Endodermal cell (in vitro differentiated cells): Measurements from ENCODE around the gene SGMS1. TPM values are rescaled to one million over a fixed set of nuclear protein-coding genes. Genes with fewer than 3 reads are reported as not detected.

ENCODE experiments used
- DNase-seq: peaks from one replicate; pipeline ENCODE4 v3.0.0-alpha.2; 2017
- H3K27ac ChIP-seq: 2 replicates; pipeline ENCODE4 v1.5.1; 2013; ENCODE audit warnings: mild to moderate bottlenecking, low read depth, low read length, moderate library complexity
- H3K27me3 ChIP-seq: 2 replicates; pipeline ENCODE4 v1.6.1; 2013; ENCODE audit warnings: mild to moderate bottlenecking, low read length, moderate library complexity; ENCODE audit not compliant: insufficient read depth, control insufficient read depth, poor library complexity, severe bottlenecking
- H3K36me3 ChIP-seq: 2 replicates; pipeline ENCODE4 v1.7.0; 2013; ENCODE audit warnings: mild to moderate bottlenecking, low read length, moderate library complexity; ENCODE audit not compliant: control insufficient read depth, insufficient read depth
- H3K4me1 ChIP-seq: one replicate; pipeline ENCODE4 v1.7.0; 2013; ENCODE audit warnings: low read length; ENCODE audit not compliant: control insufficient read depth, insufficient read depth
- H3K4me3 ChIP-seq: 2 replicates; pipeline ENCODE4 v1.5.1; 2013; ENCODE audit warnings: mild to moderate bottlenecking, low read length, moderate library complexity
- H3K9ac ChIP-seq: 2 replicates; pipeline ENCODE4 v1.6.1; 2013; ENCODE audit warnings: mild to moderate bottlenecking, low read length, moderate library complexity; ENCODE audit not compliant: poor library complexity, severe bottlenecking; ENCODE audit errors: extremely low read depth
- H3K9me3 ChIP-seq: 2 replicates; pipeline ENCODE4 v1.6.1; 2013; ENCODE audit warnings: mild to moderate bottlenecking, low read length, moderate library complexity; ENCODE audit not compliant: control insufficient read depth
- H3K27ac Mint-ChIP-seq: 2 replicates; pipeline ENCODE4 v1.8.0; 2020; ENCODE audit warnings: mixed read lengths
- H3K27me3 Mint-ChIP-seq: 2 replicates; pipeline ENCODE4 v1.8.0; 2021; ENCODE audit warnings: mild to moderate bottlenecking, mixed read lengths; ENCODE audit not compliant: insufficient read depth
- H3K36me3 Mint-ChIP-seq: 2 replicates; pipeline ENCODE4 v1.8.0; 2020; ENCODE audit warnings: low read depth, mixed read lengths
- H3K4me1 Mint-ChIP-seq: 2 replicates; pipeline ENCODE4 v1.8.0; 2020; ENCODE audit warnings: mixed read lengths
- H3K4me3 Mint-ChIP-seq: 2 replicates; pipeline ENCODE4 v1.8.0; 2020; ENCODE audit warnings: mild to moderate bottlenecking, moderate library complexity, mixed read lengths
- H3K9me3 Mint-ChIP-seq: 2 replicates; pipeline ENCODE4 v1.8.0; 2020; ENCODE audit warnings: mild to moderate bottlenecking, mixed read lengths
- WGBS, 2 experiments: methylation state at CpG; one replicate each; pipeline versions ENCODE4 v1.1.5 to v1.1.7; 2013; ENCODE audit warnings: missing lambda C conversion rate in 2 of 2, mixed read lengths in 1 of 2; ENCODE audit not compliant: insufficient coverage in 1 of 2, insufficient read length in 1 of 2; 5-methylcytosine and 5-hydroxymethylcytosine counted together
- total RNA-seq, 2 donors: library from RNA; stranded (reverse); fragmentation: NEBNext Ultra II Directional in 1 of 2; extraction: Animal tissue kit (Norgen Biotek cat#: 25700) in 1 of 2; gene quantifications; 2 replicates in 1 of 2; 3 replicates in 1 of 2; pipeline ENCODE4 v1.2.1, GENCODE V29; 2021
- TF ChIP-seq, protein P1 (sequence below): fragments of 200-600 bp; sonication (generic); conservative IDR thresholded peaks from 2 replicates; pipeline ENCODE4 v1.5.0; 2021; ENCODE audit warnings: antibody characterized with exemption, mild to moderate bottlenecking

Gene SGMS1
- total RNA-seq, 2 donors from 2014 or later, result 12.0 to 14.3 TPM

DNA sequence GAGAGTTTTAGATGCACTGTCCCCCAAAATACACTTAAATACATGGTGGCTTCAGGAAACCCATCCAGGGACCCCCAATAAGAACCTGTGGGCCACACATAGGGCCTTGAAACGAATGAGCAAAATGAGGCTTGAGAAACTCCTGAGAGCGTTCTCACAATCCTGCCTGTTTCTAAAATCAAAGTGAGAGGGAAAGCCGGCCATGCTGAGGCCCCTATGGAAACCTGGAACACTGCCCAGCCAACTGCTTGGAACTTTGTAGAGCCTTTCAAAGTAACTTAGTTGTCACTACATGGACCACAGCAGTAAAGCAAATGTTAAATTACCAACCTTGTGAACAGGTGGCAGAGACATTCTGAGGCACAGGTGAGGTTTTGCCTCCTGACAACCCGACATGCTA, 13.4 kb downstream of the SGMS1 start:
- no peak for DNase-seq
- Mint-ChIP-seq H3K36me3 (no peaks in the 10 kb centered on the region), H3K27ac (no peak overlapping the region), H3K4me3 (no peak overlapping the region), H3K4me1 (peaks cover 29% of the 10 kb centered on the region), H3K27me3 (no peaks in the 10 kb centered on the region), H3K9me3 (no peaks in the 10 kb centered on the region)
- Histone ChIP-seq H3K27me3 (no peaks in the 10 kb centered on the region), H3K36me3 (no peaks in the 10 kb centered on the region), H3K4me1 (peaks cover 4% of the 10 kb centered on the region), H3K9me3 (no peaks in the 10 kb centered on the region), H3K9ac (no peak overlapping the region), H3K4me3 (no peak overlapping the region), H3K27ac (no peak overlapping the region)
- WGBS, 2 experiments, result 89 to 97% methylated on average over 4 of the region's 4 CpGs
- TF ChIP-seq, protein P1, sequence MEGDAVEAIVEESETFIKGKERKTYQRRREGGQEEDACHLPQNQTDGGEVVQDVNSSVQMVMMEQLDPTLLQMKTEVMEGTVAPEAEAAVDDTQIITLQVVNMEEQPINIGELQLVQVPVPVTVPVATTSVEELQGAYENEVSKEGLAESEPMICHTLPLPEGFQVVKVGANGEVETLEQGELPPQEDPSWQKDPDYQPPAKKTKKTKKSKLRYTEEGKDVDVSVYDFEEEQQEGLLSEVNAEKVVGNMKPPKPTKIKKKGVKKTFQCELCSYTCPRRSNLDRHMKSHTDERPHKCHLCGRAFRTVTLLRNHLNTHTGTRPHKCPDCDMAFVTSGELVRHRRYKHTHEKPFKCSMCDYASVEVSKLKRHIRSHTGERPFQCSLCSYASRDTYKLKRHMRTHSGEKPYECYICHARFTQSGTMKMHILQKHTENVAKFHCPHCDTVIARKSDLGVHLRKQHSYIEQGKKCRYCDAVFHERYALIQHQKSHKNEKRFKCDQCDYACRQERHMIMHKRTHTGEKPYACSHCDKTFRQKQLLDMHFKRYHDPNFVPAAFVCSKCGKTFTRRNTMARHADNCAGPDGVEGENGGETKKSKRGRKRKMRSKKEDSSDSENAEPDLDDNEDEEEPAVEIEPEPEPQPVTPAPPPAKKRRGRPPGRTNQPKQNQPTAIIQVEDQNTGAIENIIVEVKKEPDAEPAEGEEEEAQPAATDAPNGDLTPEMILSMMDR, result no peak

GRCh38 chr10:50607356-50607925, 16.3 kb downstream of the SGMS1 start:
- Histone ChIP-seq H3K27ac (no peak overlapping the region), H3K9me3 (no peaks in the 10 kb centered on the region), H3K36me3 (no peaks in the 10 kb centered on the region), H3K9ac (no peak overlapping the region), H3K4me3 (no peak overlapping the region), H3K27me3 (no peaks in the 10 kb centered on the region), H3K4me1 (peaks cover 15% of the 10 kb centered on the region)
- Mint-ChIP-seq H3K4me1 (peaks cover 27% of the 10 kb centered on the region), H3K27ac (no peak overlapping the region), H3K36me3 (no peaks in the 10 kb centered on the region), H3K4me3 (no peak overlapping the region), H3K9me3 (no peaks in the 10 kb centered on the region), H3K27me3 (no peaks in the 10 kb centered on the region)
- no peak for DNase-seq
- TF ChIP-seq, protein P1, result no peak

DNA sequence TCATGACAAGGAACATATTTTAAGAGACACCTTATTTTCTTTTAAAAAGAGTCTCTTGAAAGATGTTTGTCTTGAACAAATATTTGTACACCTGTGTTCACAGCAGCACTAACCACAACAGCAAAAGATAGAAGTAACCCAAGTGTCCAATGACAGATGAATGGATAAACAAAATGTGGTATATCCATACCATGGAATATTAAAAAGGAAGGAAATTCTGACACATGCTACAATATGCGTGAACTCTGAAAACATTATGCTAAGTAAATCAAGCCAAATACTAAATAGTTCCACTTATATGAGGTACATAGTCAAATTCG, 17.8 kb downstream of the SGMS1 start:
- no peak overlapping the region for H3K27ac Mint-ChIP-seq

More for the DNA sequence above, 17.8 kb downstream of the SGMS1 start:
- H3K27me3 Mint-ChIP-seq, result no peaks in the 10 kb centered on the region
- Histone ChIP-seq H3K4me3 (no peak overlapping the region), H3K9me3 (no peaks in the 10 kb centered on the region), H3K36me3 (no peaks in the 10 kb centered on the region), H3K27ac (no peak overlapping the region), H3K9ac (no peak overlapping the region), H3K4me1 (peaks cover 18% of the 10 kb centered on the region), H3K27me3 (no peaks in the 10 kb centered on the region)
- 93 to 96% methylated on average over 2 of the region's 2 CpGs for WGBS, 2 experiments
- TF ChIP-seq, protein P1, result no peak
- peaks cover 29% of the 10 kb centered on the region for H3K4me1 Mint-ChIP-seq
- H3K4me3 Mint-ChIP-seq, result no peak overlapping the region
- DNase-seq, result no peak
- H3K36me3 Mint-ChIP-seq, result no peaks in the 10 kb centered on the region
- H3K9me3 Mint-ChIP-seq, result no peaks in the 10 kb centered on the region
